Keratinocyte (primary cell): ENCODE measurements around the gene SSH2. TPM values are rescaled to one million over a fixed set of nuclear protein-coding genes. Genes with fewer than 3 reads are reported as not detected.

ENCODE experiments used
- DNase-seq: peaks from one replicate; pipeline ENCODE4 v3.0.0-alpha.2; 2011; ENCODE audit warnings: low read depth, missing footprints, low spot score
- FAIRE-seq: peaks from 2 replicates; lab custom pipeline; 2011; peaks lifted over from hg19 to GRCh38; lab: Jason Lieb, UNC
- H2AFZ ChIP-seq: 2 replicates; pipeline ENCODE4 v1.6.0; 2012; ENCODE audit warnings: low read length, control low read depth, inconsistent platforms; ENCODE audit not compliant: control insufficient read depth
- H3K27ac ChIP-seq: 2 replicates; pipeline ENCODE4 v1.5.1; 2011; ENCODE audit warnings: low read length; ENCODE audit not compliant: control insufficient read depth, insufficient read depth
- H3K27me3 ChIP-seq: 3 replicates; pipeline ENCODE4 v1.6.0; 2011; ENCODE audit warnings: low read length; ENCODE audit not compliant: control insufficient read depth, insufficient read depth; ENCODE audit errors: extremely low read depth
- H3K36me3 ChIP-seq, 2 experiments: 2 replicates in 1 of 2; 3 replicates in 1 of 2; pipeline ENCODE4 v1.5.1; 2011; ENCODE audit warnings: low read length in 2 of 2, mild to moderate bottlenecking in 1 of 2; ENCODE audit not compliant: control insufficient read depth in 2 of 2, insufficient read depth in 2 of 2; ENCODE audit errors: extremely low read depth in 1 of 2
- H3K4me1 ChIP-seq: 3 replicates; pipeline ENCODE4 v1.5.1; 2011; ENCODE audit warnings: low read length; ENCODE audit not compliant: control insufficient read depth, insufficient read depth; ENCODE audit errors: extremely low read depth
- H3K4me2 ChIP-seq: 3 replicates; pipeline ENCODE4 v1.6.0; 2011; ENCODE audit warnings: low read depth, low read length; ENCODE audit not compliant: control insufficient read depth, insufficient read depth; ENCODE audit errors: extremely low read depth
- H3K4me3 ChIP-seq, 3 experiments: fragments of 200-600 bp in 1 of 3; sonication (generic) in 1 of 3; 2 replicates in 2 of 3; 3 replicates in 1 of 3; pipeline ENCODE4 v1.5.1; 2011 to 2016; ENCODE audit warnings: low read length in 3 of 3, mild to moderate bottlenecking in 3 of 3, control low read depth in 2 of 3, inconsistent platforms in 1 of 3, low read depth in 1 of 3, mixed read lengths in 1 of 3, mixed run types in 1 of 3, moderate library complexity in 1 of 3; ENCODE audit not compliant: control insufficient read depth in 2 of 3, insufficient read depth in 2 of 3; ENCODE audit errors: extremely low read depth in 1 of 3
- H3K79me2 ChIP-seq: 2 replicates; pipeline ENCODE4 v1.6.0; 2012; ENCODE audit warnings: low read length; ENCODE audit not compliant: control insufficient read depth, insufficient read depth
- H3K9ac ChIP-seq: 3 replicates; pipeline ENCODE4 v1.6.0; 2011; ENCODE audit warnings: low read length; ENCODE audit not compliant: control insufficient read depth, insufficient read depth; ENCODE audit errors: extremely low read depth
- H3K9me1 ChIP-seq: 3 replicates; pipeline ENCODE4 v1.6.0; 2011; ENCODE audit warnings: low read length; ENCODE audit not compliant: control insufficient read depth, insufficient read depth; ENCODE audit errors: extremely low read depth
- H3K9me3 ChIP-seq: 2 replicates; pipeline ENCODE4 v1.5.1; 2012; ENCODE audit warnings: low read depth, low read length; ENCODE audit not compliant: control insufficient read depth
- H4K20me1 ChIP-seq: 3 replicates; pipeline ENCODE4 v1.6.0; 2011; ENCODE audit warnings: low read length; ENCODE audit not compliant: control insufficient read depth, insufficient read depth; ENCODE audit errors: extremely low read depth
- CTCF ChIP-seq, 3 experiments: IDR thresholded peaks in 1 of 3; conservative IDR thresholded peaks in 1 of 3; optimal IDR thresholded peaks in 1 of 3; 2 replicates in 2 of 3; 3 replicates in 1 of 3; pipeline versions ENCODE3 to v1.5.1; 2011; ENCODE audit warnings: low read length in 3 of 3, mild to moderate bottlenecking in 3 of 3, moderate library complexity in 2 of 3, control low read depth in 1 of 3, inconsistent platforms in 1 of 3; ENCODE audit not compliant: insufficient read depth in 2 of 3; ENCODE audit errors: extremely low read depth in 1 of 3
- EZH2 ChIP-seq: IDR thresholded peaks from one replicate; pipeline ENCODE4 v1.6.1; 2012; ENCODE audit warnings: inconsistent platforms, mild to moderate bottlenecking, low read length, moderate library complexity
- dilution Hi-C: fragments of 300-500 bp; cut with MboI; formaldehyde crosslinking; loops from one replicate; pipeline ENCODE4 v1.7.0; 2020; ENCODE audit warnings: low sequenced_read_pairs; ENCODE audit not compliant: extremely low pct_ligation_motif_present
- polyA plus RNA-seq, 5 experiments: library from polyadenylated mRNA; depleted of rRNA in 3 of 5; stranded (reverse) in 3 of 5; stranded (forward) in 1 of 5; unstranded in 1 of 5; fragments of >200 nt; gene quantifications; 1 replicate in 1 of 5; 2 replicates in 3 of 5; 3 replicates in 1 of 5; pipeline versions ENCODE4 v1.2.1 to v1.2.3, GENCODE V29; 2011 to 2012; ENCODE audit warnings: missing spikeins in 2 of 5, low read depth in 1 of 5, low replicate concordance in 1 of 5

The SSH2 gene
- polyA plus RNA-seq, 1 donor (not counting 4 experiments of a cell fraction or from before 2014, with no cell fraction given) = 13.9 TPM

GRCh38 chr17:29705386-29705785, 224.6 kb downstream of the SSH2 start:
- Histone ChIP-seq H4K20me1 (no peaks in the 10 kb centered on the region), H3K9ac (no peak overlapping the region), H3K79me2 (no peaks in the 10 kb centered on the region), H3K9me1 (no peaks in the 10 kb centered on the region), H2AFZ (no peak overlapping the region), H3K36me3 (peaks cover 3 to 4% of the 10 kb centered on the region in 2 experiments), H3K4me3 (no peak overlapping the region), H3K4me2 (no peak overlapping the region), H3K4me1 (peaks cover 7% of the 10 kb centered on the region), H3K27ac (no peak overlapping the region), H3K9me3 (no peaks in the 10 kb centered on the region), H3K27me3 (no peaks in the 10 kb centered on the region)
- FAIRE-seq (no peak), DNase-seq (no peak)
- TF ChIP-seq CTCF (optimal IDR thresholded peaks at IDR 0.05 in 1 of 3, IDR thresholded peaks at IDR 0.05 in 1 of 3, conservative IDR thresholded peaks at IDR 0.05 in 1 of 3; ENCODE audit: extremely low read depth in 1 of 3, insufficient read depth in 2 of 3, low read length in 3 of 3) (no peak), EZH2 (no peak)
- dilution Hi-C loops = no loop called here

GRCh38 chr17:29699283-29699682, 230.7 kb downstream of the SSH2 start:
- Histone ChIP-seq H3K4me3 (no peak overlapping the region), H3K9me3 (no peaks in the 10 kb centered on the region), H3K79me2 (no peaks in the 10 kb centered on the region), H3K4me1 (no peaks in the 10 kb centered on the region), H3K9me1 (no peaks in the 10 kb centered on the region), H2AFZ (no peak overlapping the region), H3K36me3 (peaks cover 3 to 4% of the 10 kb centered on the region in 2 experiments), H3K27me3 (no peaks in the 10 kb centered on the region), H3K27ac (no peak overlapping the region), H4K20me1 (no peaks in the 10 kb centered on the region), H3K9ac (no peak overlapping the region), H3K4me2 (no peak overlapping the region)
- dilution Hi-C loops = no loop called here
- DNase-seq (no peak), FAIRE-seq (no peak)
- no peak for TF ChIP-seq EZH2
- TF ChIP-seq CTCF (optimal IDR thresholded peaks at IDR 0.05 in 1 of 3, IDR thresholded peaks at IDR 0.05 in 1 of 3, conservative IDR thresholded peaks at IDR 0.05 in 1 of 3; ENCODE audit: extremely low read depth in 1 of 3, insufficient read depth in 2 of 3, low read length in 3 of 3) = no peak
